Measurements from ENCODE around the gene SLC33A1. TPM values are rescaled to one million over a fixed set of nuclear protein-coding genes. Genes with fewer than 3 reads are reported as not detected.

Gene SLC33A1
- total RNA-seq, 1 experiment from 2014 or later, result 24.9 TPM

GRCh38 chr3:155805802-155806618, 48.2 kb downstream of the SLC33A1 start, which contains the start of gene C3orf33 (continued):
- TF ChIP-seq ZNF425 (CRISPR knock-in tag; conservative IDR thresholded peaks at IDR 0.05) (no peak), FOXP4 (CRISPR knock-in tag; IDR thresholded peaks at IDR 0.05) (no peak), GRHL2 (CRISPR knock-in tag; IDR thresholded peaks at IDR 0.05; ENCODE audit: insufficient replicate concordance, severe bottlenecking) (no peak), ZMAT4 (CRISPR knock-in tag; IDR thresholded peaks at IDR 0.05) (no peak), ATF6 (CRISPR knock-in tag; IDR thresholded peaks at IDR 0.05) (no peak), ZBTB21 (CRISPR knock-in tag; IDR thresholded peaks at IDR 0.05; ENCODE audit: borderline replicate concordance) (0 out of 2 replicates have a peak, but pooled peaks have one; percentile 45), E2F4 (CRISPR knock-in tag; IDR thresholded peaks at IDR 0.05; ENCODE audit: borderline replicate concordance, low read depth) (no peak), TEAD1 (CRISPR knock-in tag; IDR thresholded peaks at IDR 0.05) (peak; percentile 33; the same call in 1 of the 2 replicates), ZNF121 (CRISPR knock-in tag; IDR thresholded peaks at IDR 0.05) (no peak), USF2 (CRISPR knock-in tag; IDR thresholded peaks at IDR 0.05) (0 out of 2 replicates have a peak, but pooled peaks have one; percentile 5), HMGXB4 (CRISPR knock-in tag; IDR thresholded peaks at IDR 0.05) (peak; percentile 100), ZNF416 (CRISPR knock-in tag; IDR thresholded peaks at IDR 0.05) (no peak), CTCF (IDR thresholded peaks at IDR 0.05) (peak; percentile 80), MLX (CRISPR knock-in tag; IDR thresholded peaks at IDR 0.05) (no peak), AFF4 (CRISPR knock-in tag; IDR thresholded peaks at IDR 0.05; ENCODE audit: borderline replicate concordance) (no peak; the same call in 1 of the 2 replicates), TEAD4 (CRISPR knock-in tag; IDR thresholded peaks at IDR 0.05) (no peak)

Measured in WTC11 (cell line).